IMR-90 (cell line): ENCODE results near the gene CDKN2D. TPM values are rescaled to one million over a fixed set of nuclear protein-coding genes. Genes with fewer than 3 reads are reported as not detected.

Experiments
- ATAC-seq: fragments of 200-7000 bp; cut with Tn5 transposase; 2 replicates; pipeline ENCODE4 v1.9.1; 2020; ENCODE audit warnings: low read depth, mild to moderate bottlenecking, moderate library complexity
- BruUV-seq: library from RNA; stranded (reverse); fragments of 400-500 nt; replicated peaks from 2 replicates; lab custom pipeline; 2021; lab: Mats Ljungman, UMichigan
- CTCF ChIA-PET: fragments of 300-600 bp; formaldehyde crosslinking; extraction: SDS; loops from one replicate; lab custom pipeline; 2021; ENCODE audit warnings: antibody characterized with exemption; lab: Yijun Ruan, JAX
- POLR2A ChIA-PET: fragments of 300-600 bp; sonication (Branson Sonifier 250); formaldehyde crosslinking; loops from one replicate; lab custom pipeline; 2022; ENCODE audit warnings: antibody characterized with exemption; ENCODE audit not compliant: unreplicated experiment; lab: Charles Lee
- DNase-seq: peaks from one replicate; pipeline ENCODE4 v3.0.0; 2013
- H2AFZ ChIP-seq: replicated peaks from 2 replicates; pipeline ENCODE3; 2013; ENCODE audit warnings: low read length, mild to moderate bottlenecking; ENCODE audit not compliant: poor library complexity
- H2AK5ac ChIP-seq: 2 replicates; pipeline ENCODE4 v1.6.1; 2013; ENCODE audit warnings: low read depth, low read length, inconsistent platforms
- H2AK9ac ChIP-seq: replicated peaks from 2 replicates; pipeline ENCODE3; 2013; ENCODE audit warnings: mild to moderate bottlenecking, low read depth, low read length, moderate library complexity; ENCODE audit not compliant: poor library complexity
- H2BK120ac ChIP-seq: 2 replicates; pipeline ENCODE4 v1.6.1; 2013; ENCODE audit warnings: low read depth, low read length, inconsistent platforms
- H2BK15ac ChIP-seq: 3 replicates; pipeline ENCODE4 v1.6.1; 2013; ENCODE audit warnings: low read depth, low read length, inconsistent platforms
- H2BK20ac ChIP-seq: 2 replicates; pipeline ENCODE4 v1.6.1; 2013; ENCODE audit warnings: low read depth, mild to moderate bottlenecking, inconsistent platforms, low read length, moderate library complexity
- H2BK5ac ChIP-seq: 2 replicates; pipeline ENCODE4 v1.6.1; 2013; ENCODE audit warnings: mild to moderate bottlenecking, low read depth, low read length, inconsistent platforms; ENCODE audit not compliant: poor library complexity, severe bottlenecking
- H3K14ac ChIP-seq: replicated peaks from 2 replicates; pipeline ENCODE4 v1.6.1; 2013; ENCODE audit warnings: low read depth, low read length, inconsistent platforms
- H3K18ac ChIP-seq: 2 replicates; pipeline ENCODE4 v1.6.1; 2013; ENCODE audit warnings: low read depth, low read length, control low read depth
- H3K23ac ChIP-seq: 2 replicates; pipeline ENCODE4 v1.6.1; 2013; ENCODE audit warnings: low read depth, low read length, inconsistent platforms
- H3K27ac ChIP-seq: 2 replicates; pipeline ENCODE4 v1.5.1; 2013; ENCODE audit warnings: mild to moderate bottlenecking, control low read depth, low read length; ENCODE audit not compliant: insufficient read depth
- H3K27me3 ChIP-seq: 2 replicates; pipeline ENCODE4 v1.6.1; 2013; ENCODE audit warnings: low read length; ENCODE audit not compliant: control insufficient read depth, insufficient read depth
- H3K36me3 ChIP-seq: 2 replicates; pipeline ENCODE4 v1.6.1; 2013; ENCODE audit warnings: low read length, mixed read lengths; ENCODE audit not compliant: control insufficient read depth, insufficient read depth
- H3K4ac ChIP-seq: 2 replicates; pipeline ENCODE4 v1.6.1; 2013; ENCODE audit warnings: low read depth, low read length, inconsistent platforms
- H3K4me1 ChIP-seq: 2 replicates; pipeline ENCODE4 v1.6.1; 2013; ENCODE audit warnings: low read length, mixed read lengths; ENCODE audit not compliant: control insufficient read depth, insufficient read depth
- H3K4me2 ChIP-seq: 2 replicates; pipeline ENCODE4 v1.6.1; 2013; ENCODE audit warnings: low read depth, mild to moderate bottlenecking, control low read depth, low read length, moderate library complexity
- H3K4me3 ChIP-seq: 2 replicates; pipeline ENCODE4 v1.5.1; 2013; ENCODE audit warnings: low read depth, mild to moderate bottlenecking, control low read depth, low read length, moderate library complexity; ENCODE audit not compliant: insufficient read depth
- H3K56ac ChIP-seq: 2 replicates; pipeline ENCODE4 v1.6.1; 2013; ENCODE audit warnings: low read length, inconsistent platforms; ENCODE audit not compliant: insufficient read depth; ENCODE audit errors: extremely low read depth
- H3K79me1 ChIP-seq, 2 experiments: 2 replicates each; pipeline ENCODE4 v1.6.1; 2013; ENCODE audit warnings: low read length in 2 of 2, inconsistent platforms in 1 of 2, low read depth in 1 of 2
- H3K9ac ChIP-seq: 2 replicates; pipeline ENCODE4 v1.6.1; 2013; ENCODE audit warnings: low read depth, low read length, control low read depth
- H3K9me1 ChIP-seq: 2 replicates; pipeline ENCODE4 v1.6.1; 2013; ENCODE audit warnings: low read length, inconsistent platforms; ENCODE audit not compliant: insufficient read depth
- H3K9me3 ChIP-seq: 2 replicates; pipeline ENCODE4 v1.6.1; 2013; ENCODE audit warnings: low read length; ENCODE audit not compliant: control insufficient read depth, insufficient read depth
- H4K20me1 ChIP-seq: 2 replicates; pipeline ENCODE4 v1.6.1; 2013; ENCODE audit warnings: low read length, inconsistent platforms; ENCODE audit not compliant: insufficient read depth
- H4K5ac ChIP-seq: 2 replicates; pipeline ENCODE4 v1.6.1; 2013; ENCODE audit warnings: mild to moderate bottlenecking, low read depth, low read length, control low read depth
- H4K8ac ChIP-seq, 2 experiments: 2 replicates each; pipeline ENCODE4 v1.6.1; 2013; ENCODE audit warnings: low read depth in 2 of 2, low read length in 2 of 2, control low read depth in 1 of 2, inconsistent platforms in 1 of 2
- H4K91ac ChIP-seq: 2 replicates; pipeline ENCODE4 v1.6.1; 2013; ENCODE audit warnings: low read depth, low read length, inconsistent platforms; ENCODE audit not compliant: insufficient read depth
- BHLHE40 ChIP-seq: fragments of 150-350 bp; IDR thresholded peaks from 2 replicates; pipeline ENCODE4 v1.6.1; 2016; ENCODE audit warnings: mild to moderate bottlenecking, low read depth, low read length
- CEBPB ChIP-seq: IDR thresholded peaks from 2 replicates; pipeline ENCODE4 v1.6.1; 2012; ENCODE audit warnings: low read depth, low read length, improper control_type of control experiment
- CHD1 ChIP-seq: IDR thresholded peaks from 2 replicates; pipeline ENCODE4 v1.6.1; 2012; ENCODE audit warnings: low read depth, low read length, improper control_type of control experiment
- FOS ChIP-seq: fragments of 150-350 bp; IDR thresholded peaks from 2 replicates; pipeline ENCODE4 v1.6.1; 2016; ENCODE audit warnings: low read depth, low read length
- MAFK ChIP-seq: IDR thresholded peaks from 2 replicates; pipeline ENCODE4 v1.6.1; 2012; ENCODE audit warnings: low read depth, low read length, improper control_type of control experiment
- MAZ ChIP-seq: IDR thresholded peaks from 2 replicates; pipeline ENCODE4 v1.6.1; 2012; ENCODE audit warnings: low read depth, mild to moderate bottlenecking, low read length, improper control_type of control experiment, moderate library complexity, borderline replicate concordance
- MXI1 ChIP-seq: IDR thresholded peaks from 2 replicates; pipeline ENCODE4 v1.6.1; 2012; ENCODE audit warnings: low read depth, mild to moderate bottlenecking, low read length, moderate library complexity, borderline replicate concordance
- NFE2L2 ChIP-seq: fragments of 150-350 bp; IDR thresholded peaks from 2 replicates; pipeline ENCODE4 v1.6.1; 2016; ENCODE audit warnings: low read depth, mild to moderate bottlenecking, low read length
- POLR2A ChIP-seq: IDR thresholded peaks from 2 replicates; pipeline ENCODE4 v1.6.1; 2012; ENCODE audit warnings: mild to moderate bottlenecking, low read depth, low read length
- RFX5 ChIP-seq: IDR thresholded peaks from 2 replicates; pipeline ENCODE4 v1.8.0; 2012; ENCODE audit warnings: low read depth, mild to moderate bottlenecking, low read length, moderate library complexity
- SMC3 ChIP-seq: fragments of 150-350 bp; IDR thresholded peaks from 2 replicates; pipeline ENCODE4 v1.6.1; 2016; ENCODE audit warnings: low read depth, mild to moderate bottlenecking, antibody characterized with exemption, low read length, moderate library complexity
- WGBS, 2 experiments: methylation state at CpG; one replicate each; pipeline versions ENCODE4 v1.1.5 to v1.1.7; 2013; ENCODE audit warnings: missing lambda C conversion rate in 2 of 2; ENCODE audit not compliant: insufficient read length in 1 of 2; ENCODE audit errors: extremely low coverage in 2 of 2; 5-methylcytosine and 5-hydroxymethylcytosine counted together
- dilution Hi-C: fragments of 300-500 bp; cut with HindIII; formaldehyde crosslinking; loops from one replicate; pipeline ENCODE4 v1.14.3; 2018; ENCODE audit warnings: low sequenced_read_pairs; ENCODE audit not compliant: unreplicated experiment
- in situ Hi-C: fragments of 300-500 bp; cut with MboI; formaldehyde crosslinking; loops from 3 replicates; pipeline ENCODE4 v1.14.3; 2019; ENCODE audit warnings: low sequenced_read_pairs, inconsistent platforms, mixed read lengths
- intact Hi-C: fragments of 100-400 bp; cut with micrococcal nuclease; formaldehyde crosslinking; loops from 2 replicates; pipeline ENCODE4 v1.10.0; 2022
- polyA plus RNA-seq, 3 experiments: library from polyadenylated mRNA; depleted of rRNA; stranded (reverse); fragments of >200 nt; gene quantifications; 2 replicates each; pipeline ENCODE4 v1.2.3, GENCODE V29; 2012; ENCODE audit warnings: low replicate concordance in 1 of 3
- total RNA-seq: library from RNA; depleted of rRNA; stranded (reverse); fragments of >200 nt; gene quantifications from 2 replicates; pipeline ENCODE4 v1.2.3, GENCODE V29; 2012
- TF ChIP-seq, protein P1 (sequence below): conservative IDR thresholded peaks from 2 replicates; pipeline ENCODE4 v1.5.1; 2012; ENCODE audit warnings: mild to moderate bottlenecking, low read depth, low read length, improper control_type of control experiment
- TF ChIP-seq, protein P2 (sequence below): fragments of 150-350 bp; IDR thresholded peaks from 2 replicates; pipeline ENCODE4 v1.6.1; 2017; ENCODE audit warnings: mild to moderate bottlenecking, antibody characterized with exemption, low read length, low read depth
- TF ChIP-seq, protein P3 (sequence below): fragments of 150-350 bp; IDR thresholded peaks from 2 replicates; pipeline ENCODE4 v1.6.1; 2016; ENCODE audit warnings: low read depth, mild to moderate bottlenecking, low read length, moderate library complexity, borderline replicate concordance

Gene CDKN2D
- total and polyA plus RNA-seq, 2 of the 4 experiments (the other 2 are of a cell fraction), result 3.6 to 8.5 TPM

DNA sequence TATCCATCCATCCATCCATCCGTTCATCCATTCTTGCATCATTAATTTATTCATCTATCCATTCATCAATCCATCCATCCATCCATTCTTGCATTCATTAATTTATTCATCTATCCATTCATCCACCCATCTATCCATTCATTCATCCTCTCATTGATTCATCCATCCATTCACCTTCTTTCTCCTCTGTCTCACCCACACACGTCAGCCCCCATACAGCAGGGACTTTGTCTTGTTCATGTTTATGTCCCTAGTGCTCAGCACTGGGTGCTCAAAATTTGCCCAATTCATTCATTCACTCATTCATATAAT lies 19.0 kb upstream of the CDKN2D start:
- no peak overlapping the region for H3K27ac ChIP-seq
- no TSS peak for BruUV-seq
- H3K14ac ChIP-seq, result no peak overlapping the region
- H2BK5ac ChIP-seq, result no peak overlapping the region
- no peak overlapping the region for H2AK5ac ChIP-seq
- no peak overlapping the region for H2AK9ac ChIP-seq
- no peak overlapping the region for H3K56ac ChIP-seq
- H3K23ac ChIP-seq, result no peak overlapping the region
- DNase-seq (no peak), ATAC-seq (no peak)
- dilution Hi-C loops, result no loop called here
- H3K4me2 ChIP-seq, result no peak overlapping the region
- H3K9me1 ChIP-seq, result no peaks in the 10 kb centered on the region; the same call in 1 of the 2 replicates
- H2BK20ac ChIP-seq, result no peak overlapping the region
- no peaks in the 10 kb centered on the region for H3K4me1 ChIP-seq
- H2BK120ac ChIP-seq, result no peak overlapping the region
- H3K79me1 ChIP-seq, result no peaks in the 10 kb centered on the region
- no peak overlapping the region for H3K18ac ChIP-seq
- in situ Hi-C loops, result no loop called here
- ChIA-PET POLR2A (no interaction called here), CTCF (no interaction called here)
- no peak overlapping the region for H3K9ac ChIP-seq
- H3K36me3 ChIP-seq, result no peaks in the 10 kb centered on the region
- no peak overlapping the region for H3K4me3 ChIP-seq
- H3K9me3 ChIP-seq, result peaks cover 3% of the 10 kb centered on the region; the same call in 1 of the 2 replicates
- WGBS, 2 experiments, result 86 to 100% methylated on average over 1 of the region's 2 CpGs
- H4K91ac ChIP-seq, result no peak overlapping the region
- intact Hi-C loops, result no loop called here
- TF ChIP-seq BHLHE40, result no peak
- TF ChIP-seq MAZ, result no peak
- TF ChIP-seq NFE2L2, result no peak
- TF ChIP-seq RFX5, result no peak
- TF ChIP-seq, protein P1, sequence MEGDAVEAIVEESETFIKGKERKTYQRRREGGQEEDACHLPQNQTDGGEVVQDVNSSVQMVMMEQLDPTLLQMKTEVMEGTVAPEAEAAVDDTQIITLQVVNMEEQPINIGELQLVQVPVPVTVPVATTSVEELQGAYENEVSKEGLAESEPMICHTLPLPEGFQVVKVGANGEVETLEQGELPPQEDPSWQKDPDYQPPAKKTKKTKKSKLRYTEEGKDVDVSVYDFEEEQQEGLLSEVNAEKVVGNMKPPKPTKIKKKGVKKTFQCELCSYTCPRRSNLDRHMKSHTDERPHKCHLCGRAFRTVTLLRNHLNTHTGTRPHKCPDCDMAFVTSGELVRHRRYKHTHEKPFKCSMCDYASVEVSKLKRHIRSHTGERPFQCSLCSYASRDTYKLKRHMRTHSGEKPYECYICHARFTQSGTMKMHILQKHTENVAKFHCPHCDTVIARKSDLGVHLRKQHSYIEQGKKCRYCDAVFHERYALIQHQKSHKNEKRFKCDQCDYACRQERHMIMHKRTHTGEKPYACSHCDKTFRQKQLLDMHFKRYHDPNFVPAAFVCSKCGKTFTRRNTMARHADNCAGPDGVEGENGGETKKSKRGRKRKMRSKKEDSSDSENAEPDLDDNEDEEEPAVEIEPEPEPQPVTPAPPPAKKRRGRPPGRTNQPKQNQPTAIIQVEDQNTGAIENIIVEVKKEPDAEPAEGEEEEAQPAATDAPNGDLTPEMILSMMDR, result no peak
- TF ChIP-seq CEBPB, result no peak
- no peak for TF ChIP-seq SMC3
- no peak for TF ChIP-seq CHD1
- no peak for TF ChIP-seq FOS
- TF ChIP-seq MAFK, result no peak
- no peak for TF ChIP-seq MXI1
- no peak for TF ChIP-seq POLR2A
- TF ChIP-seq, protein P2, sequence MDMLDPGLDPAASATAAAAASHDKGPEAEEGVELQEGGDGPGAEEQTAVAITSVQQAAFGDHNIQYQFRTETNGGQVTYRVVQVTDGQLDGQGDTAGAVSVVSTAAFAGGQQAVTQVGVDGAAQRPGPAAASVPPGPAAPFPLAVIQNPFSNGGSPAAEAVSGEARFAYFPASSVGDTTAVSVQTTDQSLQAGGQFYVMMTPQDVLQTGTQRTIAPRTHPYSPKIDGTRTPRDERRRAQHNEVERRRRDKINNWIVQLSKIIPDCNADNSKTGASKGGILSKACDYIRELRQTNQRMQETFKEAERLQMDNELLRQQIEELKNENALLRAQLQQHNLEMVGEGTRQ, result no peak
- TF ChIP-seq, protein P3, sequence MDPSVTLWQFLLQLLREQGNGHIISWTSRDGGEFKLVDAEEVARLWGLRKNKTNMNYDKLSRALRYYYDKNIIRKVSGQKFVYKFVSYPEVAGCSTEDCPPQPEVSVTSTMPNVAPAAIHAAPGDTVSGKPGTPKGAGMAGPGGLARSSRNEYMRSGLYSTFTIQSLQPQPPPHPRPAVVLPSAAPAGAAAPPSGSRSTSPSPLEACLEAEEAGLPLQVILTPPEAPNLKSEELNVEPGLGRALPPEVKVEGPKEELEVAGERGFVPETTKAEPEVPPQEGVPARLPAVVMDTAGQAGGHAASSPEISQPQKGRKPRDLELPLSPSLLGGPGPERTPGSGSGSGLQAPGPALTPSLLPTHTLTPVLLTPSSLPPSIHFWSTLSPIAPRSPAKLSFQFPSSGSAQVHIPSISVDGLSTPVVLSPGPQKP, result no peak
- peaks cover 19% of the 10 kb centered on the region for H3K27me3 ChIP-seq
- H4K20me1 ChIP-seq, result no peaks in the 10 kb centered on the region
- no peak overlapping the region for H2BK15ac ChIP-seq
- H4K5ac ChIP-seq, result no peak overlapping the region
- H2AFZ ChIP-seq, result no peak overlapping the region
- no peak overlapping the region for H4K8ac ChIP-seq
- H3K4ac ChIP-seq, result no peak overlapping the region
